ENCODE measurements around the gene RNF225. TPM values are rescaled to one million over a fixed set of nuclear protein-coding genes. Genes with fewer than 3 reads are reported as not detected.

Gene RNF225
- polyA plus RNA-seq, 1 of the 3 experiments (the other 2 are of a cell fraction) = 0.13 TPM

GRCh38 chr19:58355908-58356765 lies 39.3 kb upstream of the RNF225 start:
- ChIA-PET POLR2A (no interaction called here), CTCF (no interaction called here)
- no peak overlapping the region for H3K4me3 ChIP-seq (ENCODE audit: low read depth in 2 of 2, low read length in 1 of 2)
- H3K36me3 ChIP-seq (replicated peaks in 1 of 2; ENCODE audit: control insufficient read depth in 1 of 2, insufficient read depth in 2 of 2, low read length in 1 of 2) = no peaks in the 10 kb centered on the region
- H3K9me3 ChIP-seq = no peaks in the 10 kb centered on the region
- H3K27me3 ChIP-seq (ENCODE audit: insufficient read depth) = no peaks in the 10 kb centered on the region
- DNase-seq = no peak
- 96% methylated on average over 50 of the region's 94 CpGs for WGBS (ENCODE audit: low lambda C conversion rate)
- H4K20me1 ChIP-seq (ENCODE audit: insufficient read depth) = no peaks in the 10 kb centered on the region
- H3K9ac ChIP-seq = no peak overlapping the region
- H3K4me2 ChIP-seq = no peak overlapping the region
- H2AFZ ChIP-seq (ENCODE audit: low read depth) = no peak overlapping the region
- H3F3A ChIP-seq (replicated peaks; ENCODE audit: insufficient read depth) = peaks cover 6% of the 10 kb centered on the region
- TF ChIP-seq SIN3A (IDR thresholded peaks at IDR 0.05; ENCODE audit: borderline replicate concordance, low read depth, low read length) = no peak
- TF ChIP-seq TAF1 (IDR thresholded peaks at IDR 0.05; ENCODE audit: borderline replicate concordance, low read depth, low read length) = no peak
- no peak for TF ChIP-seq GABPA (IDR thresholded peaks at IDR 0.05; ENCODE audit: low read depth)
- no peak for TF ChIP-seq PBX3 (IDR thresholded peaks at IDR 0.05)
- TF ChIP-seq NFIC (IDR thresholded peaks at IDR 0.05; ENCODE audit: borderline replicate concordance) = no peak
- no peak for TF ChIP-seq RXRA (IDR thresholded peaks at IDR 0.05; ENCODE audit: borderline replicate concordance, low read depth)
- no peak for TF ChIP-seq FOXM1 (IDR thresholded peaks at IDR 0.05; ENCODE audit: low read depth)
- TF ChIP-seq SMC3 (IDR thresholded peaks at IDR 0.05; ENCODE audit: low read depth, low read length) = no peak
- TF ChIP-seq USF2 (IDR thresholded peaks at IDR 0.05; ENCODE audit: borderline replicate concordance, low read depth, low read length) = no peak
- no peak for TF ChIP-seq REST (IDR thresholded peaks at IDR 0.05; ENCODE audit: low read depth, low read length)
- no peak for TF ChIP-seq RAD21 (IDR thresholded peaks at IDR 0.05; ENCODE audit: low read length)
- TF ChIP-seq MAX (IDR thresholded peaks at IDR 0.05; ENCODE audit: low read depth) = no peak
- no peak for TF ChIP-seq JUND (IDR thresholded peaks at IDR 0.05)
- no peak for TF ChIP-seq RFX5 (IDR thresholded peaks at IDR 0.05; ENCODE audit: low read length)
- no peak for TF ChIP-seq TCF12 (IDR thresholded peaks at IDR 0.05)
- peaks cover 0 to 2% of the 10 kb centered on the region in 2 experiments; a peak in 2 of 4 replicates for H3K4me1 ChIP-seq (ENCODE audit: control insufficient read depth in 1 of 2, insufficient read depth in 2 of 2, low read depth in 1 of 2, low read length in 1 of 2)
- peaks cover under 1% of the 10 kb centered on the region; the same call in 1 of the 2 replicates for H3K79me2 ChIP-seq (ENCODE audit: insufficient read depth)
- no peaks in the 10 kb centered on the region for H3K9me2 ChIP-seq
- no peak overlapping the region for H3K27ac ChIP-seq (ENCODE audit: low read depth in 2 of 2, low read length in 1 of 2)

All from SK-N-SH (cell line).